SU-DHL-6 (cell line): ENCODE data around the gene ARMH3.

Experiments
- H2AFZ ChIP-seq: fragments of 200-600 bp; sonication (generic); 2 replicates; pipeline ENCODE4 v1.6.1; 2014; ENCODE audit warnings: low read depth, mild to moderate bottlenecking, moderate library complexity, mixed read lengths, antibody characterized with exemption, low read length; ENCODE audit not compliant: severe bottlenecking
- H3F3A ChIP-seq: fragments of 200-600 bp; shearing (Covaris generic); 2 replicates; pipeline ENCODE4 v1.6.0; 2016; ENCODE audit warnings: antibody characterized with exemption, mild to moderate bottlenecking; ENCODE audit not compliant: insufficient read depth
- H3K27ac ChIP-seq: fragments of 200-600 bp; sonication (generic); 2 replicates; pipeline ENCODE4 v1.5.1; 2016; ENCODE audit warnings: low read depth, mild to moderate bottlenecking, low read length, moderate library complexity, mixed read lengths
- H3K27me3 ChIP-seq: fragments of 200-600 bp; sonication (generic), shearing (Covaris generic); 2 replicates; pipeline ENCODE4 v1.6.0; 2014; ENCODE audit warnings: mild to moderate bottlenecking, low read length
- H3K36me3 ChIP-seq: fragments of 200-600 bp; sonication (generic); 2 replicates; pipeline ENCODE4 v1.6.1; 2014; ENCODE audit warnings: mild to moderate bottlenecking, low read length, mixed read lengths
- H3K4me2 ChIP-seq: fragments of 300-600, 200-600 bp; shearing (Covaris generic), sonication (generic); 2 replicates; pipeline ENCODE4 v1.6.0; 2014; ENCODE audit warnings: low read length, low read depth, mild to moderate bottlenecking; ENCODE audit not compliant: poor library complexity, severe bottlenecking
- H3K4me3 ChIP-seq: fragments of 200-600 bp; sonication (generic); 2 replicates; pipeline ENCODE4 v1.5.1; 2014; ENCODE audit warnings: antibody characterized with exemption, low read length, mild to moderate bottlenecking, mixed read lengths; ENCODE audit not compliant: insufficient read depth, poor library complexity, severe bottlenecking
- H3K79me2 ChIP-seq: fragments of 200-600 bp; sonication (generic); 2 replicates; pipeline ENCODE4 v1.6.1; 2014; ENCODE audit warnings: mild to moderate bottlenecking, low read length, moderate library complexity; ENCODE audit not compliant: insufficient read depth
- H3K9ac ChIP-seq: fragments of 200-600 bp; sonication (generic); 2 replicates; pipeline ENCODE4 v1.7.0; 2014; ENCODE audit warnings: mild to moderate bottlenecking, low read length
- H3K9me2 ChIP-seq: fragments of 200-600 bp; sonication (generic); replicated peaks from 2 replicates; pipeline ENCODE4 v1.6.1; 2014; ENCODE audit warnings: low read length; ENCODE audit not compliant: insufficient read depth
- H3K9me3 ChIP-seq: fragments of 200-600 bp; sonication (generic); 2 replicates; pipeline ENCODE4 v1.6.1; 2014; ENCODE audit warnings: low read length, mixed read lengths; ENCODE audit not compliant: insufficient read depth
- H4K20me1 ChIP-seq: fragments of 200-600 bp; sonication (generic); 2 replicates; pipeline ENCODE4 v1.6.1; 2014; ENCODE audit warnings: low read depth, mild to moderate bottlenecking, antibody characterized with exemption, low read length, moderate library complexity, mixed read lengths
- CTCF ChIP-seq: fragments of 200-600 bp; sonication (generic); IDR thresholded peaks from one replicate; pipeline ENCODE4 v1.5.1; 2017; ENCODE audit warnings: antibody characterized with exemption, mild to moderate bottlenecking, low read length, moderate library complexity; ENCODE audit not compliant: insufficient read depth, poor library complexity, severe bottlenecking
- EZH2phosphoT487 ChIP-seq: fragments of 200-600 bp; sonication (generic), shearing (Covaris generic); conservative IDR thresholded peaks from 2 replicates; pipeline ENCODE4 v1.6.1; 2018; ENCODE audit warnings: mild to moderate bottlenecking, antibody characterized with exemption, low read length, moderate library complexity, mixed read lengths

Gene ARMH3

GRCh38 chr10:101837748-101838147, 218.2 kb downstream of the ARMH3 start:
- Histone ChIP-seq H3K79me2 (no peaks in the 10 kb centered on the region), H3K9ac (no peak overlapping the region), H4K20me1 (no peaks in the 10 kb centered on the region), H3K27me3 (no peaks in the 10 kb centered on the region), H2AFZ (no peak overlapping the region), H3K9me3 (no peaks in the 10 kb centered on the region), H3K4me3 (no peak overlapping the region), H3F3A (peaks cover 6% of the 10 kb centered on the region; the same call in 1 of the 2 replicates), H3K36me3 (no peaks in the 10 kb centered on the region), H3K4me2 (no peak overlapping the region), H3K9me2 (no peaks in the 10 kb centered on the region), H3K27ac (no peak overlapping the region)
- TF ChIP-seq EZH2phosphoT487 (no peak), CTCF (no peak)

- H4K20me1 ChIP-seq = no peaks in the 10 kb centered on the region
- H3K9me3 ChIP-seq = no peaks in the 10 kb centered on the region
- H3F3A ChIP-seq = no peaks in the 10 kb centered on the region
- H2AFZ ChIP-seq = no peak overlapping the region
- H3K9ac ChIP-seq = no peak overlapping the region
- TF ChIP-seq EZH2phosphoT487 = no peak
- no peak for TF ChIP-seq CTCF
- no peak overlapping the region for H3K4me2 ChIP-seq
- no peaks in the 10 kb centered on the region for H3K36me3 ChIP-seq
- no peak overlapping the region for H3K27ac ChIP-seq
- H3K4me3 ChIP-seq = no peak overlapping the region
- H3K79me2 ChIP-seq = no peaks in the 10 kb centered on the region
- no peaks in the 10 kb centered on the region for H3K27me3 ChIP-seq
- H3K9me2 ChIP-seq = no peaks in the 10 kb centered on the region
Observed at GRCh38 chr10:101835362-101835761, 220.6 kb downstream of the ARMH3 start.

- H3K79me2 ChIP-seq = no peaks in the 10 kb centered on the region
- no peak for TF ChIP-seq EZH2phosphoT487
- TF ChIP-seq CTCF = no peak
- H4K20me1 ChIP-seq = no peaks in the 10 kb centered on the region
- H3K4me3 ChIP-seq = no peak overlapping the region
- H3K9me3 ChIP-seq = no peaks in the 10 kb centered on the region
- peaks cover 6% of the 10 kb centered on the region for H3F3A ChIP-seq
- no peaks in the 10 kb centered on the region for H3K9me2 ChIP-seq
- no peaks in the 10 kb centered on the region for H3K27me3 ChIP-seq
- no peak overlapping the region for H2AFZ ChIP-seq
- no peak overlapping the region for H3K4me2 ChIP-seq
- no peak overlapping the region for H3K9ac ChIP-seq
- no peak overlapping the region for H3K27ac ChIP-seq
- H3K36me3 ChIP-seq = no peaks in the 10 kb centered on the region
Observed at GRCh38 chr10:101834341-101834740, 221.6 kb downstream of the ARMH3 start.

- Histone ChIP-seq H3K79me2 (no peaks in the 10 kb centered on the region), H3K9ac (no peak overlapping the region), H3K36me3 (no peaks in the 10 kb centered on the region), H4K20me1 (no peaks in the 10 kb centered on the region), H3K9me2 (no peaks in the 10 kb centered on the region), H3K27ac (no peak overlapping the region), H2AFZ (no peak overlapping the region), H3K4me2 (no peak overlapping the region), H3K9me3 (no peaks in the 10 kb centered on the region), H3K27me3 (no peaks in the 10 kb centered on the region), H3F3A (peaks cover 6% of the 10 kb centered on the region), H3K4me3 (no peak overlapping the region)
- TF ChIP-seq CTCF = no peak
- TF ChIP-seq EZH2phosphoT487 = no peak
Observed at GRCh38 chr10:101833466-101833865, 222.5 kb downstream of the ARMH3 start.
